ENCODE data around the gene DEFB123. TPM values are rescaled to one million over a fixed set of nuclear protein-coding genes. Genes with fewer than 3 reads are reported as not detected.

DEFB123 gene
- total RNA-seq, 1 experiment from 2014 or later = not detected

GRCh38 chr20:31403886-31404285 lies 36.5 kb upstream of the DEFB123 start:
- Histone ChIP-seq H3K27ac (no peak overlapping the region), H3K4me1 (replicated peaks; ENCODE audit: insufficient read depth) (no peaks in the 10 kb centered on the region), H3K4me3 (no peak overlapping the region), H3K9me2 (ENCODE audit: insufficient read depth) (no peaks in the 10 kb centered on the region), H3K27me3 (ENCODE audit: insufficient read depth, low read depth) (peaks cover 25% of the 10 kb centered on the region), H3K79me2 (ENCODE audit: low read depth) (no peaks in the 10 kb centered on the region), H3F3A (ENCODE audit: insufficient read depth, low read depth) (no peaks in the 10 kb centered on the region), H4K20me1 (ENCODE audit: insufficient read depth) (no peaks in the 10 kb centered on the region), H3K4me2 (no peak overlapping the region), H2AFZ (no peak overlapping the region), H3K9me3 (ENCODE audit: insufficient read depth, low read depth) (no peaks in the 10 kb centered on the region), H3K36me3 (ENCODE audit: low read depth) (no peaks in the 10 kb centered on the region)
- intact Hi-C loops (cut with micrococcal nuclease; ENCODE audit: unreplicated experiment) = no loop called here
- no peak for DNase-seq
- BruUV-seq (replicated peaks) = no TSS peak
- ChIA-PET POLR2A (ENCODE audit: unreplicated experiment) (no interaction called here), CTCF (no interaction called here)
- TF ChIP-seq EZH2 (IDR thresholded peaks at IDR 0.05; ENCODE audit: low read depth) (no peak), CTCF (conservative IDR thresholded peaks at IDR 0.05) (no peak)

DNA sequence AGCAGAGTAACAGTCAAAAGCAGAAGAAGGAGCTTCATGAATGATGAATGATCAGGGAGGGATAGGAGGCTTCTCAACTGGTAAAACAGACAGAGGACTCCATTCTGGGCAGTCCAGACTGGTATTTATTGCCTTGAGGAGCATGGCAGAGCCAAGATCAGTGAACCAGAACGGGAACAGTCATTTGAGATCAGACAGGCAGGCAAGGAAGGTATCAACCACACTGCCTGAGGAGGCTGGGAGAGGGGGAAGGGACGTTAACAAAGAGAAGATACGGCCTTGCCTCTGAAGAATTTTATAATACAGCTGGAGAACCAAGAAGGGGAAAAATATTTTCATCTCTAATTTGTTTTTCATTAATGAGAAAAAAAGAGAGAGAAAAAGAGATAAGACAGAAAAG lies 34.3 kb upstream of the DEFB123 start, which contains the start of gene DEFB121:
TSS of gene DEFB121 (minus strand) at position 101 of the 400 bp plus-strand sequence. CDS start at position 38, 63 bp downstream.
- TF ChIP-seq EZH2 (IDR thresholded peaks at IDR 0.05; ENCODE audit: low read depth) = no peak
- no peak for TF ChIP-seq CTCF (conservative IDR thresholded peaks at IDR 0.05)
- H3K27me3 ChIP-seq (ENCODE audit: insufficient read depth, low read depth) = peaks cover 25% of the 10 kb centered on the region
- no peak within 1 kb of the TSS for H3K4me3 ChIP-seq
- BruUV-seq (replicated peaks) = no TSS peak
- no peak within 1 kb of the TSS for H3K4me2 ChIP-seq
- intact Hi-C loops (cut with micrococcal nuclease; ENCODE audit: unreplicated experiment) = no loop called here
- H3K9me2 ChIP-seq (ENCODE audit: insufficient read depth) = no peaks in the 10 kb centered on the region
- no peak for DNase-seq
- ChIA-PET CTCF (no interaction called here), POLR2A (ENCODE audit: unreplicated experiment) (no interaction called here)
- no peaks in the 10 kb centered on the region for H4K20me1 ChIP-seq (ENCODE audit: insufficient read depth)
- no peaks in the 10 kb centered on the region for H3K79me2 ChIP-seq (ENCODE audit: low read depth)
- no peak within 1 kb of the TSS for H3K27ac ChIP-seq
- H3K36me3 ChIP-seq (ENCODE audit: low read depth) = no peaks in the 10 kb centered on the region
- H3F3A ChIP-seq (ENCODE audit: insufficient read depth, low read depth) = no peaks in the 10 kb centered on the region
- no peaks in the 10 kb centered on the region for H3K9me3 ChIP-seq (ENCODE audit: insufficient read depth, low read depth)
- no peaks in the 10 kb centered on the region for H3K4me1 ChIP-seq (replicated peaks; ENCODE audit: insufficient read depth)
- H2AFZ ChIP-seq = no peak within 1 kb of the TSS

GRCh38 chr20:31410011-31410410 lies 30.4 kb upstream of the DEFB123 start:
- Histone ChIP-seq H2AFZ (no peak overlapping the region), H4K20me1 (ENCODE audit: insufficient read depth) (no peaks in the 10 kb centered on the region), H3K4me3 (no peak overlapping the region), H3K27ac (no peak overlapping the region), H3K9me3 (ENCODE audit: insufficient read depth, low read depth) (no peaks in the 10 kb centered on the region), H3K27me3 (ENCODE audit: insufficient read depth, low read depth) (peaks cover 53% of the 10 kb centered on the region), H3K4me2 (no peak overlapping the region), H3K4me1 (replicated peaks; ENCODE audit: insufficient read depth) (no peaks in the 10 kb centered on the region), H3F3A (ENCODE audit: insufficient read depth, low read depth) (no peaks in the 10 kb centered on the region), H3K36me3 (ENCODE audit: low read depth) (no peaks in the 10 kb centered on the region), H3K9me2 (ENCODE audit: insufficient read depth) (no peaks in the 10 kb centered on the region), H3K79me2 (ENCODE audit: low read depth) (no peaks in the 10 kb centered on the region)
- TF ChIP-seq EZH2 (IDR thresholded peaks at IDR 0.05; ENCODE audit: low read depth) = no peak
- TF ChIP-seq CTCF (conservative IDR thresholded peaks at IDR 0.05) = no peak
- no TSS peak for BruUV-seq (replicated peaks)
- DNase-seq = no peak
- intact Hi-C loops (cut with micrococcal nuclease; ENCODE audit: unreplicated experiment) = no loop called here
- ChIA-PET POLR2A (ENCODE audit: unreplicated experiment) (no interaction called here), CTCF (no interaction called here)
